HG02840 (cell line): ENCODE results near the gene TRAPPC8.
"Not testable (repeated sequence)": the region's sequence is repeated elsewhere in the genome, so short reads cannot be mapped to it uniquely, and the experiment has no call there.

Experiments
- ATAC-seq: cut with Tn5 transposase; IDR thresholded peaks from one replicate; pipeline ENCODE4 v1.9.1; 2021; ENCODE audit warnings: mild to moderate bottlenecking, moderate library complexity, moderate number of reproducible peaks; ENCODE audit not compliant: unreplicated experiment, low FRiP score

TRAPPC8 gene

DNA sequence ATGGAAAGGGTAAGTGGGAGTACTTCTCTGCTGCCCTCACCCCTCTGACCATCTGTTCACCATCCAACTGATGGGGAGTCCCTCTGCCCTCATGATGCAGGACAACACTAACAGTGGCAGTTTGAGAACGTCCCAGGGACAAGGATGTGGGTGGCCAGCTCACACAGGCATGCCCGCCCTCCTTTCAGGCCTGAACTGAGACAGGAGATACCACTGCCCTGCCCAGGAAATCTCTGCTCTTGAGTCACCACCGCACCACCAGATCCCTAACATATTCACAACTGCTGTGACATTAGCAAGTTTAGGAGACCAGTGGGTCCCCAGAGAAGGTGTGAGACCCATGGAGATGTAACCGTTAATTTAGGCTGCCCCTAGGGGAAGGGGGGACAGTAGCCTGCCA, 66.2 kb downstream of the TRAPPC8 start:
- no peak for ATAC-seq

GRCh38 chr18:31875301-31875700, 67.6 kb downstream of the TRAPPC8 start:
- no peak for ATAC-seq

- no peak for ATAC-seq
Measured at GRCh38 chr18:31863103-31863502, 79.8 kb downstream of the TRAPPC8 start.

GRCh38 chr18:31860488-31860887, 82.4 kb downstream of the TRAPPC8 start:
- ATAC-seq: no peak

- no peak for ATAC-seq
Measured at GRCh38 chr18:31857526-31858106, 85.3 kb downstream of the TRAPPC8 start.

GRCh38 chr18:31850844-31851243, 92.1 kb downstream of the TRAPPC8 start:
- no peak for ATAC-seq

GRCh38 chr18:31840499-31840898, 102.4 kb downstream of the TRAPPC8 start:
- ATAC-seq: no peak

GRCh38 chr18:31837879-31838278, 105.0 kb downstream of the TRAPPC8 start:
- no peak for ATAC-seq

GRCh38 chr18:31835528-31836133, 107.3 kb downstream of the TRAPPC8 start:
- ATAC-seq: no peak

- no peak for ATAC-seq
Measured at GRCh38 chr18:31831903-31832302, 111.0 kb downstream of the TRAPPC8 start.

- ATAC-seq: no peak
Measured at GRCh38 chr18:31830686-31831085, 112.2 kb downstream of the TRAPPC8 start.

- no peak for ATAC-seq
Measured at GRCh38 chr18:31828613-31829012, 114.3 kb downstream of the TRAPPC8 start.

DNA sequence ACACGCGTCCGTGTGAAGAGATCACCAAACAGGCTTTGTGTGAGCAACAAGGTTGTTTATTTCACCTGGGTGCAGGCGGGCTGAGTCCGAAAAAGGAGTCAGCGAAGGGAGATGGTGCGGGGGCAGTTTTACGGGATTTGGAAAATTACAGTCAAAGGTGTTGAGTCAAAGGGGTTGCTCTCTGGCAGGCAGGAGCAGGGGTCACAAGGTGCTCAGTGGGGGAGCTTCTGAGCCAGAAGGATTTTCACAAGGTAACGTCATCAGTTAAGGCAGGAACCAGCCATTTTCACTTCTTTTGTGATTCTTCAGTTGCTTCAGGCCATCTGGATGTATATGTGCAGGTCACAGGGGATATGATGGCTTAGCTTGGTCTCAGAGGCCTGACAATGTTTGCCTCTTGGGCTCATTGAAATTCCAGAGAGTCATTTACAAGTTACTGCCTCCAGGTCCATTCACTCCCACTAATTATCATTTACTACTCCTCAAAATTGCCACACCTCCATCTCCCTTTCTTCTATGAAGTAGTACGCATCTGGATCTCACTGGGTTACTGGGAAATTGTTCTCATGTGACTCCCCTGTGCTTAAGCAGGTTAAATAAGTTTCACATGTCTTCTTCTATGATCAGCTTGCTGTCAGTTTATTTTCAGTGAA, 116.1 kb downstream of the TRAPPC8 start:
- ATAC-seq: not testable (repeated sequence)

DNA sequence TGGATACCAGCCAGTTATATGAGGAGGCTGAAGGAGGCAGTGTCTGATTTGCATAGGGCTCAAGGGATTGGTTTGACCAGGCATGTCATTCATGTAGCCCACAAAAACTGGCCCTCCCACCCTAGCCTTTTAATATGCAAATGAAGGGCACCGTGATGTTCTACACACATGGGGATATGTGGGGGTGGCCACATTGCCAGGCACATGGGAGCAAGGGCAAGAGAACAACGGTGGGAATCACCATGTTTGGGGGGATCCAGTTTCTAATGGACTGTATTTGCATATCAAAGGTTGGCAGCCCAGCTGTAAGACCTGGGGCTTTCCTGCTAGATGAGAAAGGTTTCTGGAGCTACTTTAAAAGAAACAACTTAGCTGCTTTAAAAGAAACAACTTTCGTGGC, 117.2 kb downstream of the TRAPPC8 start:
- ATAC-seq: no peak

GRCh38 chr18:31821545-31822171, 121.3 kb downstream of the TRAPPC8 start:
- no peak for ATAC-seq

DNA sequence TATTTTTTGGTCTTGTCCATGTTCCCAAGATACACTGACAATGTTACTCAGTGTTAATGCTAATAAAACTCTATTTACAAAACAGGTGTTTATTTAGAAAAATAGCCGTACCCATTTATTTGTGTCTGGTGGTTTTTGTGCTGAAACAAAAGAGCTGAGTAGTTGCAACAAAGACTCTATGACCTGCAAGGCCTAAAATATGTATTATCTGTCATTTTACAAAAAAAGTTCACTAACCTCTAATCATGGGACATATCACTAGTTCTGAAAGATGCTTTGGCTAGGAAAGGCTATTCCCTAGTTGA, 123.1 kb downstream of the TRAPPC8 start:
- ATAC-seq: no peak

DNA sequence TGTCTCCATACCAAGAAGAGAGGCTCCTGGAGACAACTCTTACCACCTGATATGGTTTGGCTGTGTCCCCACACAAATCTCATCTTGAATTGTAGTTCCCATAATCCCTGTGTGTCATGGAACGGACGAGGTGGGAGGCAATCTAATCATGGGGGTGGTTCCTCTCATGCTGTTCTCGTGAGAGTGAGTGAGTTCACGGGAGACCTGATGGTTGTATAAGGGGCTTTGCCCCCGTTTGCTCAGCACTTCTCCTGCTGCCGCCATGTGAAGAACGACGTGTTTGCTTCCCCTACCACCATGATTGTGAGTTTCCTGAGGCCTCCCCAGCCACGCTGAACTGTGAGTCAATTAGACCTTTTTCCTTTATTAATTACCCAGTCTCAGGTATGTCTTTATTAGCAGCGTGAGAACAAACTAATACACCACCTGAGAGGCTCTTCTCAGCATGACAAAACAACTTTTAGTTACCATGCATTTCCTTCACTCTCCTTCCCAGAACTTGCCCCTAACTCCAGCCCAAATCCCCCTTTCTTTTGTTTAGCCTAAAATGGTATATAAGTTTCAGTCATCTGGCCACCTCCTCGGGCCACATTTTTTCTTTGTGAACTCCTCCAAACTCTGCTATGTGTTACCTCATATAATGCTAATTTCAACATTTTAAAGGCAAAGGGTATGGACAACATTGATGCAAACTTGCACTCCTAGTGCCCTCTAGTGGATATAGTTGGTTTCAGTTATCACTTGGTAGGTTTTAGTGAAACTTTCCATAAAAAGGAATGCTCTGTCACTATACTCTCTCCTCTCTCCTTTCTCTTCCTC, 123.6 kb downstream of the TRAPPC8 start:
- ATAC-seq: no peak

DNA sequence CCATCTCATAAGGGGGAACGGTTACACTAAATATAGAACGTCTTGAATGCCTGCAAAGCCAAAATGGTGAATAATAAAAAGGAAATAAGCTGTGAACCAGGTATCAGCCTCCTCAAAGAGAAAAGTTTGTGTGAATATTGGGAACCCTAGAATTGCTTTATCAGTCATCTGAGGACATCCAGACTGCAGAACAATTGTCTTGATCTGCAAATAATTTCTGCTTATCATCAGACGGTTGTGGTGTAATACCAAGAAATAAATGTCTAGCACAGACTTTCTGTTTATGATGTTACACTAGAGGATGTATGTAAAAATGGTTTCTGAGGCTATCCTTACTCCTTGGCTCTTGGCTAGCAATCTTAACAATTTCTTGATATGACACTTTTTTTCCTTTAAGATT, 128.8 kb downstream of the TRAPPC8 start:
- no peak for ATAC-seq

- not testable (repeated sequence) for ATAC-seq
Measured at GRCh38 chr18:31810336-31811130, 132.4 kb downstream of the TRAPPC8 start.

DNA sequence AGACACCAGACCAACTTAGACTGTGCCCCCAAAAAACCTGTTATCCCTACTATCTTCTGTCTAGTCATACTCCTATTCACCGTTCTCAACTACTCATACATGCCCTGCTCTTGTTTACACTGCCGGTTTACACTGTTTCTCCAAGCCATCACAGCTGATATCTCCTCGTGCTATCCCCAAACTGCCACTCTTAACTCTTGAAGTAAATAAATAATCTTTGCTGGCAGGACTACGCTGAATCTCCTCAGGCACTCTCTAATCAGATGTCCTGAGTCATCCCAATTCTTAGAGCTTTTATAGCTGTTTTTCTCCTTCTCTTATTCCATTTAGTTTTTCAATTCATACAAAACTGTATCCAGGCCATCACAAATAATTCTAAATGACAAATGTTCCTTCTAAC, 133.9 kb downstream of the TRAPPC8 start:
- ATAC-seq: not testable (repeated sequence)
